Measurements from ENCODE around the gene HOXB2. TPM values are rescaled to one million over a fixed set of nuclear protein-coding genes. Genes with fewer than 3 reads are reported as not detected.
A peak's percentile ranks its signal among the peaks of the same experiment; 100 is the strongest.

Gene HOXB2
- total RNA-seq, 3 donors from 2014 or later, result 0.93 to 32.4 (median 3.3) TPM

DNA sequence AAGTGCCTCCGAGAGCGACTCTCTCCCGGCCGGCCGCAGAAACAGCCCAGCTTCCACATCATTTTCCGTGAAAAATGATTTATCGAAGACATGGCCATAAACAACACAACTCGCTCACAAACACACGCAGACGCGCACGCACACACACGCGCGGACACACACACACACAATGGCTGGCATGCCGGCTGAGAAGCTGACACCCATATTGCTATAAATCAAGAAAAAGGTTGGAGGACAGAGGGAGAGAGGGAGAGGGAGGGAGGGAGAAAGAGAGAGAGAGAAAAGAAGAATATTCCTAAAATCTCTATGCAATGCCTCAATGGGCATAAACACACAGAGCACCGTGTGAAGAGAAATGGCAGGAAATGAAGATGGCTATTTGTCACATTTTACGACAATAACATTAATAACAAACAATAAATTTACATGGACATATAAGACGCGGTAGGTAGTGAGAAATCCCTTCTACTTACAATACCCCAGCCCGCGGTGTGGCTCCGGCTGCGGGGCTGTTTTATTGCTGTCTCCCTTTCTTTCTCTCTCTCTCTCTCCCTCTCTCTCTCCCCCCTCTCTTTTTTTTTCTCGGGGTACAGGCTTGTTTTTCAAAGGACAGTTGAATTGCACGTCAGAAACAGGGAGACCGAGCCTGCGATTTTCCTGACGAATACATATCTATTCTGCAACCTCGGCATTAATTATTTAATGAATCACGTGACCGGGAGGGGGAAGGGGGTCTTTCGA lies 23.8 kb upstream of the HOXB2 start:
- peak in 1 of 3 donors; percentile 36 for DNase-seq
- no peak for ATAC-seq
- TF ChIP-seq, protein P1, sequence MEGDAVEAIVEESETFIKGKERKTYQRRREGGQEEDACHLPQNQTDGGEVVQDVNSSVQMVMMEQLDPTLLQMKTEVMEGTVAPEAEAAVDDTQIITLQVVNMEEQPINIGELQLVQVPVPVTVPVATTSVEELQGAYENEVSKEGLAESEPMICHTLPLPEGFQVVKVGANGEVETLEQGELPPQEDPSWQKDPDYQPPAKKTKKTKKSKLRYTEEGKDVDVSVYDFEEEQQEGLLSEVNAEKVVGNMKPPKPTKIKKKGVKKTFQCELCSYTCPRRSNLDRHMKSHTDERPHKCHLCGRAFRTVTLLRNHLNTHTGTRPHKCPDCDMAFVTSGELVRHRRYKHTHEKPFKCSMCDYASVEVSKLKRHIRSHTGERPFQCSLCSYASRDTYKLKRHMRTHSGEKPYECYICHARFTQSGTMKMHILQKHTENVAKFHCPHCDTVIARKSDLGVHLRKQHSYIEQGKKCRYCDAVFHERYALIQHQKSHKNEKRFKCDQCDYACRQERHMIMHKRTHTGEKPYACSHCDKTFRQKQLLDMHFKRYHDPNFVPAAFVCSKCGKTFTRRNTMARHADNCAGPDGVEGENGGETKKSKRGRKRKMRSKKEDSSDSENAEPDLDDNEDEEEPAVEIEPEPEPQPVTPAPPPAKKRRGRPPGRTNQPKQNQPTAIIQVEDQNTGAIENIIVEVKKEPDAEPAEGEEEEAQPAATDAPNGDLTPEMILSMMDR (IDR thresholded peaks at IDR 0.05), result no peak
- Histone ChIP-seq H3K4me1 (ENCODE audit: low read depth) (peaks cover 34% of the 10 kb centered on the region), H3K4me3 (no peak overlapping the region), H3K36me3 (ENCODE audit: low read depth) (no peaks in the 10 kb centered on the region), H3K9me3 (no peaks in the 10 kb centered on the region)
- intact Hi-C loops (cut with DNase I, micrococcal nuclease), result no loop called here

DNA sequence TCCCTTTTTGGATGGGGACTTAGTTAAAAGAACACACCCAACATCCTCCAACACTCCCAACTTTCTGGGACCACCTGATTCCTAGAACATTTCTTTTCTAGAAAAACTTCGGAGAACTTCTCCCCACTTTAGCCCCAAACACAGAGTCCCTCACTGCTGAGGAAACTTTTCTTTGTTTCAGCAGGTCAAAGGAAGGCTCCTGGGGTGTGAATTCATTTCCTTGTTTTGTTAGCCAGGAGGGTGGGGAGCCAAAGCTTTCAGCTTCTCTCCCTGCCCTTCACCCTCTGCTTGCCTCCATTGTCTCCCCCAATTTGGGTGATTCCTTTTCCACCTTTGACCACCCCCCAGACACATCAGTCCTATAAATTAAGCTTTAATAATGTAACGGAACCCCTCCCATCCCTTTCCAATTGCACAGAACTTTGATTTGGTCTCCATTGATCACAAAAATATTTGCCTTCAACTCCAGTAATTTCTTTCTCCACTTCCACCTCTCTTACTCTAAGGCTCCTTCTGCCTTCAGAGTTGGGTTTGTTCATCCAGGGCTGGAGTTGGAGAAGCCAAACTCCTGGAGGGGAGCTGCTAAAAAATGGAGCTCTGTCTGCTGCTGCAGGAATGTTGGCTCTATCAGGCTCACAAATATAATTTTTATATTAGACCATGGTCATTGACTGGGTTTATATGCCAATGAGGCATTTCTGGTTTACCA lies 22.9 kb upstream of the HOXB2 start:
- H3K4me1 ChIP-seq (ENCODE audit: low read depth), result peaks cover 40% of the 10 kb centered on the region

DNA sequence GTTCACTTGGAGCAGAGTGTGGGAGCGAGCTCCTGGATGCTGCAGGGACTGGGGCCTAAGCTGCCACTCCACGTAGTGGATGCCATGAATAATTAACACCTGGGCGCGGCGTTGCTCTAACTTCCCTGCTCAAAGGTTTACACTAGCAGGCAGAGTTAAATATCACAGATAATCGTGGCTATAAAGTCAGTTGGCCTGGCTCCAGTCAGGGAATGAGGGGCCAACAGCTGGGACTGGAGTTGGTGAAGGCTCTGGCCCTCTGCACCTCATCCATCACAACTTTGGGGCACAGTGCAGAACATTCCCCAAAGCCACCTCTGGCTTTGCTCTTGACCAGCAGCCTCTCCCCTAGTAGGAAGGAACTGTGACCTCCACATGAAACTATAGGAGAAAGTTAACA lies 22.3 kb upstream of the HOXB2 start:
- ATAC-seq (peak; percentile 89), DNase-seq (peak; percentile 69 to 83 (median 76))
- H3K36me3 ChIP-seq (ENCODE audit: low read depth), result no peaks in the 10 kb centered on the region
- TF ChIP-seq, protein P1 (IDR thresholded peaks at IDR 0.05), result no peak
- no peak overlapping the region for H3K4me3 ChIP-seq
- H3K4me1 ChIP-seq (ENCODE audit: low read depth), result peaks cover 43% of the 10 kb centered on the region
- H3K9me3 ChIP-seq, result no peaks in the 10 kb centered on the region
- intact Hi-C loops (cut with DNase I, micrococcal nuclease), result no loop called here

More for the DNA sequence above, 22.9 kb upstream of the HOXB2 start:
- DNase-seq, result peak in 1 of 3 donors; percentile 9
- TF ChIP-seq, protein P1 (IDR thresholded peaks at IDR 0.05), result no peak
- Histone ChIP-seq H3K9me3 (no peaks in the 10 kb centered on the region), H3K36me3 (ENCODE audit: low read depth) (no peaks in the 10 kb centered on the region), H3K4me3 (no peak overlapping the region)
- intact Hi-C loops (cut with DNase I, micrococcal nuclease), result no loop called here
- ATAC-seq, result peak; percentile 54

DNA sequence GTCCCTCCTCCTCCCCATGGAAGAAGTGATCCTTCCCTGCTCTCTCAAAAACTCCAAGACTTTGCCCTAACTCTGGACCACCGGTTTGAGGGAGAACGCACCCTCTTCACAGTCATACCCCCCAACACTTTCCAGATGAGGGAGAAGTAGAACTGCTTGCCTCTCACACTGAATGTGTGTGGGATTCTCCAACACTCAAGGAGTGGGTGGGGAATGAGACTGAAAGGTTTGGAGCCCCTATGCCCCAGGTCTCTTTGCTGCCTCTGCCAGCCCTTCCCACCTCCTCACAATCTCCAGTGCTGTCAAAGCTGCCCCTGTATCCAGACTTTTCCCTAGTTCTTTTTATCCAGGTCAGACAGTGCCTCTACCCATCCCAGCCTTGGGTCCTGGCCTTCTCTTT lies 21.8 kb upstream of the HOXB2 start:
- no peak overlapping the region for H3K4me3 ChIP-seq
- TF ChIP-seq, protein P1 (IDR thresholded peaks at IDR 0.05), result no peak
- no peaks in the 10 kb centered on the region for H3K9me3 ChIP-seq
- no peak for DNase-seq
- intact Hi-C loops (cut with DNase I, micrococcal nuclease), result no loop called here
- no peaks in the 10 kb centered on the region for H3K36me3 ChIP-seq (ENCODE audit: low read depth)
- ATAC-seq, result no peak
- H3K4me1 ChIP-seq (ENCODE audit: low read depth), result peaks cover 42% of the 10 kb centered on the region

- ATAC-seq, result no peak
- Histone ChIP-seq H3K36me3 (ENCODE audit: low read depth) (no peaks in the 10 kb centered on the region), H3K4me1 (ENCODE audit: low read depth) (peaks cover 46% of the 10 kb centered on the region), H3K4me3 (no peak overlapping the region), H3K9me3 (no peaks in the 10 kb centered on the region)
- intact Hi-C loops (cut with DNase I, micrococcal nuclease), result no loop called here
- DNase-seq, result peak in 1 of 3 donors; percentile 17
- TF ChIP-seq, protein P1 (IDR thresholded peaks at IDR 0.05), result no peak
Observed at GRCh38 chr17:48565925-48566710, 21.2 kb upstream of the HOXB2 start.

Measured in mucosa of descending colon (tissue), 3 donors.